ENCODE measurements around the gene CCL2.

GRCh38 chr17:34257986-34258326, 2.9 kb downstream of the CCL2 start:
- TF ChIP-seq EZH2 (IDR thresholded peaks at IDR 0.05; ENCODE audit: insufficient read depth, poor library complexity, severe bottlenecking) (no peak), EZH2phosphoT487 (IDR thresholded peaks at IDR 0.05; ENCODE audit: insufficient read depth, low read depth) (no peak)

Data from GM23248 (cell line).